NCI-H187 treated with DMSO at 0.1 percent for 48 hours (cell line): ENCODE data around the gene MIER2.
"Not testable (repeated sequence)": the region's sequence is repeated elsewhere in the genome, so short reads cannot be mapped to it uniquely, and the experiment has no call there.

Experiments
- DNase-seq: peaks from one replicate; lab custom pipeline; 2025; lab: John Stamatoyannopoulos, UW

MIER2 gene

GRCh38 chr19:344625-345319, at the start of gene MIER2:
MIER2 (minus strand) TSS chr19:344796; CDS start chr19:344782, 14 bp downstream.
- no peak for DNase-seq

- DNase-seq: not testable (repeated sequence)
Observed at GRCh38 chr19:393560-393959, 49.0 kb upstream of the MIER2 start.

GRCh38 chr19:392375-392970, 47.9 kb upstream of the MIER2 start:
- no peak for DNase-seq

- no peak for DNase-seq
Observed at GRCh38 chr19:391726-392374, 47.3 kb upstream of the MIER2 start.

- no peak for DNase-seq
Observed at GRCh38 chr19:391207-391557, 46.6 kb upstream of the MIER2 start.

- DNase-seq: no peak
Observed at GRCh38 chr19:390386-391206, 46.0 kb upstream of the MIER2 start.

- no peak for DNase-seq
Observed at GRCh38 chr19:389935-390289, 45.3 kb upstream of the MIER2 start.

GRCh38 chr19:389255-389934, 44.8 kb upstream of the MIER2 start:
- no peak for DNase-seq

- DNase-seq: no peak
Observed at GRCh38 chr19:388691-389090, 44.1 kb upstream of the MIER2 start.

GRCh38 chr19:387777-388176, 43.2 kb upstream of the MIER2 start:
- DNase-seq: no peak

GRCh38 chr19:386632-387301, 42.2 kb upstream of the MIER2 start:
- not testable (repeated sequence) for DNase-seq

GRCh38 chr19:386189-386588, 41.6 kb upstream of the MIER2 start:
- not testable (repeated sequence) for DNase-seq

GRCh38 chr19:384799-385169, 40.2 kb upstream of the MIER2 start:
- no peak for DNase-seq

- DNase-seq: no peak
Observed at GRCh38 chr19:383922-384798, 39.6 kb upstream of the MIER2 start.

- DNase-seq: no peak
Observed at GRCh38 chr19:383040-383439, 38.4 kb upstream of the MIER2 start.

- DNase-seq: not testable (repeated sequence)
Observed at GRCh38 chr19:382578-382977, 38.0 kb upstream of the MIER2 start.

GRCh38 chr19:381901-382300, 37.3 kb upstream of the MIER2 start:
- DNase-seq: not testable (repeated sequence)

GRCh38 chr19:380618-381219, 36.1 kb upstream of the MIER2 start:
- not testable (repeated sequence) for DNase-seq

GRCh38 chr19:379796-380195, 35.2 kb upstream of the MIER2 start:
- no peak for DNase-seq

- DNase-seq: no peak
Observed at GRCh38 chr19:378706-379105, 34.1 kb upstream of the MIER2 start.
